Epithelial cell of esophagus (primary cell): ENCODE measurements around the gene DYNLRB1.

Experiments used
- DNase-seq: peaks from one replicate; pipeline ENCODE4 v3.0.0; 2010; ENCODE audit warnings: low read depth
- H3K4me3 ChIP-seq: 2 replicates; pipeline ENCODE4 v1.5.1; 2011; ENCODE audit warnings: mild to moderate bottlenecking, low read length, control low read depth
- CTCF ChIP-seq: IDR thresholded peaks from 2 replicates; pipeline ENCODE4 v1.5.1; 2011; ENCODE audit warnings: low read depth, mild to moderate bottlenecking, low read length, control low read depth, inconsistent platforms; ENCODE audit not compliant: insufficient read depth; ENCODE audit errors: missing control alignments

The DYNLRB1 gene

GRCh38 chr20:34500823-34501222 lies 15.4 kb upstream of the DYNLRB1 start:
- H3K4me3 ChIP-seq, result no peak overlapping the region
- no peak for DNase-seq
- no peak for TF ChIP-seq CTCF

- H3K4me3 ChIP-seq, result no peak overlapping the region
- no peak for DNase-seq
- no peak for TF ChIP-seq CTCF
These were observed 9.7 kb upstream of the DYNLRB1 start for GRCh38 chr20:34506480-34506879.

GRCh38 chr20:34507702-34508413 lies 8.4 kb upstream of the DYNLRB1 start:
- TF ChIP-seq CTCF, result no peak
- H3K4me3 ChIP-seq, result no peak overlapping the region
- DNase-seq, result no peak

- H3K4me3 ChIP-seq, result no peak overlapping the region
- TF ChIP-seq CTCF, result no peak
- no peak for DNase-seq
These were observed 5.6 kb upstream of the DYNLRB1 start for GRCh38 chr20:34510575-34510974.

GRCh38 chr20:34511891-34512265 lies 4.3 kb upstream of the DYNLRB1 start:
- no peak for DNase-seq
- no peak overlapping the region for H3K4me3 ChIP-seq
- no peak for TF ChIP-seq CTCF

GRCh38 chr20:34512266-34512954 lies 3.8 kb upstream of the DYNLRB1 start:
- no peak for DNase-seq

More at GRCh38 chr20:34512266-34512954, 3.8 kb upstream of the DYNLRB1 start:
- H3K4me3 ChIP-seq, result no peak overlapping the region
- TF ChIP-seq CTCF, result no peak
